K562 treated with DMSO at 1 percent for 12 hours (cell line): ENCODE measurements around the gene WBP2. TPM values are rescaled to one million over a fixed set of nuclear protein-coding genes. Genes with fewer than 3 reads are reported as not detected.

Experiments
- total RNA-seq: library from RNA; unstranded; fragments of 300-600 nt; gene quantifications from 2 replicates; pipeline ENCODE4 v1.2.3, GENCODE V29; 2022; ENCODE audit not compliant: insufficient read depth

Gene WBP2
- 134 and 171 TPM in 2 replicates for total RNA-seq

GRCh38 chr17:75855310-75856061 lies at the start of gene WBP2:
Gene WBP2, minus strand, starts transcription at chr17:75855335. Its CDS starts 38 bp downstream, at chr17:75855297.

GRCh38 chr17:75896415-75897159 lies 41.5 kb upstream of the WBP2 start, which contains the start of gene TRIM65:
Gene TRIM65, minus strand, starts transcription at chr17:75896951. Its CDS starts 14 bp downstream, at chr17:75896937.

GRCh38 chr17:75878174-75878998 lies 23.3 kb upstream of the WBP2 start, which contains the start of gene TRIM47:
Gene TRIM47, minus strand, starts transcription at chr17:75878581. Its CDS starts 33 bp downstream, at chr17:75878548.

GRCh38 chr17:75843577-75844529 lies 11.3 kb downstream of the WBP2 start, which contains the start of gene UNC13D:
Gene UNC13D, minus strand, starts transcription at chr17:75844404. Its CDS starts 67 bp downstream, at chr17:75844337.

Other genes with a start within 250 kb of the WBP2 start
- gene SMIM5, start 221.9 kb downstream of the WBP2 start, total RNA-seq = 1.3 TPM in 1 of 2 replicates, not detected in the other
- gene RECQL5, start 188.2 kb downstream of the WBP2 start, total RNA-seq = 17.5 and 25.8 TPM in 2 replicates
- 55.4 and 61.6 TPM in 2 replicates for gene SAP30BP, start 188.0 kb downstream of the WBP2 start, total RNA-seq
- 0.84 and 9.1 TPM in 2 replicates for gene ITGB4, start 133.9 kb downstream of the WBP2 start, total RNA-seq
- gene GALK1, start 90.1 kb downstream of the WBP2 start, total RNA-seq = 52.5 and 77.1 TPM in 2 replicates
- 18.5 and 42.1 TPM in 2 replicates for gene UNK, start 70.5 kb downstream of the WBP2 start, total RNA-seq
- gene UNC13D, start 10.9 kb downstream of the WBP2 start, total RNA-seq = 63.4 and 90.9 TPM in 2 replicates
- 3.2 and 3.4 TPM in 2 replicates for gene TRIM47, start 23.2 kb upstream of the WBP2 start, total RNA-seq
- 17.7 and 29.8 TPM in 2 replicates for gene TRIM65, start 41.6 kb upstream of the WBP2 start, total RNA-seq
- 90.0 and 95.5 TPM in 2 replicates for gene MRPL38, start 49.5 kb upstream of the WBP2 start, total RNA-seq
- 3.3 and 6.5 TPM in 2 replicates for gene FBF1, start 85.7 kb upstream of the WBP2 start, total RNA-seq
- 5.8 and 17.7 TPM in 2 replicates for gene ACOX1, start 123.8 kb upstream of the WBP2 start, total RNA-seq
- gene TEN1, start 123.9 kb upstream of the WBP2 start, total RNA-seq = 22.4 and 25.5 TPM in 2 replicates
- gene CDK3, start 145.5 kb upstream of the WBP2 start, total RNA-seq = 5.8 and 8.0 TPM in 2 replicates
- 0.09 TPM in 1 of 2 replicates, not detected in the other for gene EVPL, start 172.0 kb upstream of the WBP2 start, total RNA-seq
- gene SRP68, start 217.2 kb upstream of the WBP2 start, total RNA-seq = 72.8 and 93.8 TPM in 2 replicates
- not detected in 2 replicates for gene GALR2, start 219.4 kb upstream of the WBP2 start, total RNA-seq
- 2.2 and 10.7 TPM in 2 replicates for gene ZACN, start 223.8 kb upstream of the WBP2 start, total RNA-seq
- 17.1 and 42.5 TPM in 2 replicates for gene EXOC7, start 248.5 kb upstream of the WBP2 start, total RNA-seq